NCI-H1048 (cell line): Measurements from ENCODE around the gene PPP1R37.

Source experiments
- DNase-seq: peaks from one replicate; lab custom pipeline; 2025; lab: John Stamatoyannopoulos, UW

PPP1R37 gene

DNA sequence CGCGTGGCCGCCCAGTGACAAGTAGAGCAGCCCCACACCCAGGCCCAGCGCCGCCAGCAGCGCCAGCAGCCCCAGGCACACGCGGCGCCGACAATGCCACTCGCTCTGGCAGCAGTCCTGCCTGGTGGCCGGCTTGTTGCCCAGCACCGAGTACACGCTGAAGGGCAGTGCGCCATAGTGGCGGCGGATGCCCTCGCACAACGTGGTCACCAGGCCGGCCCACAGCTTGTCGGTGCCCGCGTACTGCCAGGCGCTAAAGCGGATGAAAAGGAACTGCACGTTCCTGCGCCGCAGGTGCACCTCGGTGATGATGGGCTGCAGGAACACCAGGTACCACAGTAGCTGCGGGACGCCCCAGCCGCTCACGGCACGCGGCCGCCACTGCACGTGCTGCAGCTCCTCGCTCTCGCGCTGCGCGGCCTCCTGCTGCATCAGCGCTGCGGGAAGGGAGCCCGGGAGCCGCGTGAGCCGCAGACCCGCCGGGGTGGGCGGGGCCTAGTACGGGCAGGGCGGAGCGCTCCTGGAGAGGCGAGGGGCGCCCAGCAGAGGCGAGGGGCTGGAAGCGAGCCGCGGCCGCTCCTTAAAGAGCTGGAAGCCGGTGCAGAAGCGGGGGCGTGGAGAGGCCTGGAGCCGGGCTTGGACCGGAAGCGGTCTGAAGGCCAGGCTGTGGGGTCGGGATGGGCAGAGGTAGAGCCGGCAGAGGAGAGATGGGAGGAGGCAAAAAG is 60.5 kb downstream of the PPP1R37 start:
- no peak for DNase-seq

DNA sequence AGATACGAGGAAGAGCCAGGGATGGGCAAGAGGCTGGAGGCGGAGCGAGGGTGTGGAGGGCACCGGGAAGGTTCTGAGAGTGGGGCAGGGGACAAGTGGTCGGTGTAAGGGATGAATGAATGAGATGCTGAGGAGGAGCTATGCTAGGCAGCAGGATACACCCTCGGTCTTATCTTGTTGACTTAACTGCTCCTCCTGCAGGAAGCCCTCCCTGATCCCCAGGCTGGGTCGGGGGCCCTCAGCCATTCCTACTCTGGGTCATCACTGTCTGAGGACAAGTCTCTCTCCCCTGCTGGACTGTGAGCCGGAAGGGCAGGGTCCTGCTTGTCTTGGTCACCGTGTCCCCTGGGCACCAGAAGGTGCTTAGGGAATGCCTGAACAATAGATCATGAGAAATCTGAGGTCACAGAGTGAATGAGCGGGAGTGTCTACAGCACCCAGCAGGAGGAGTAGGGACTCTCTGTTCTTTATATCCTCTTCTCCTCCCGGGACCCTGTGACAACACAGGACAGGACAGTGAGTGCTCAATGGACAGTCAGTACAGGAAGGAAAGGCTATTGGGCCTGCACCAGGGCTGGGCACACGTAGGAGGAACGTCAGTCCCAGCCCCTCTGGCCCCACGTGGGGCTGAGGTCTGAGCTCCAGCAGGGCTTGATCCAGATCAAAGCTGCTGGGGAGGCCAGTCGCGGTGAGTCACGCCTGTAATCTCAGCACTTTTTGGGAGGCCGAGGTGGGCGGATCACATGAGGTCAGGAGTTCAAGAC is 61.3 kb downstream of the PPP1R37 start:
- no peak for DNase-seq

DNA sequence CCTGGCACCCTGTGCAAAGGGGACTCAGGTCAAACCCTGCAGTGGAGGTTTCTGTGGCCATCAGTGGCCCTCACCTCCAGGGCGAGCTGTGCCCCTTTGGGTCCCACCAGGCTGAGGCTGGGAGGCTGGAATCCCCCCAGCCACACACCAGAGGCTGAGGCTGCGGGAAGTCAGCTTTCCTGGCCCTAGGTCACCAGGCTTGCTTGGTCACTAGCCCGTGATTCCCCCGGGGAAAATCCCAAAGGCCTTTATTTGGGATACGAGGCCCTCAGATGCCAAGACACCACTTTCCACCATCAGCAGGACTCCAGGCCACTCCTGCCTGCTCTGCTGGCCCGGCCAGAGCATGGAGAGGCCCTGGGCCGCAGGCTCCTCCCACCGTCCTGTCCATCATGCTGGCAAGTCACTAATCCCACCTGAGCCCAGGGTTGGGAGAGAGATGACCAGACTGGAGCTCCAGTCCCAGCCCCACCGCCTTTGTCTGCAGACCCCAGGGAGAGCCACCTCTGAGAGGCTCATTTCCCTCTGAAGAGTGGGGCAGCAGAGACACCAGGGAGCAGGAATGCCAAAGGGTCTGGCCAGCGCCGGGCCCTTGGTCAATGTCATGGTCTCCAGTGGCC is 63.1 kb downstream of the PPP1R37 start:
- DNase-seq: no peak

DNA sequence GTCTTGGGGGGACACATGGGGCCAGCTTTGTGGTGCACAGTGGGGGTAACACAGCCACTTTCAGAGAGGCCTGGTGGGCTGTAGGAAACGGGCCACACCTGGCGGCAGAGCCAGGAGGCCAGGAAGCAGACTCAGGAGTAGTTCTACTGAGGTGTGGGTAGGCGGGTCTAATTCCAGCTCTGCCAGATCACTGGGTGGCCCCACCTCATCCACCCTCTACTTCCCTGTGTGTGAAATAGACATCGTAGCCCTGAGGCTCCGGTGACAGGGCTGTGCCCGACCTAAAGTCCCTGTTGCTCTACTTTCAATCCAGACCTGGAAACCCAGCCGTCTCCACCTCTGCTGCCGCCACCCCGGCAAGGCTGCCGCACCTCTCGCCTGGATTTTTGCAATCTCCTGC is 63.8 kb downstream of the PPP1R37 start:
- DNase-seq: no peak

DNA sequence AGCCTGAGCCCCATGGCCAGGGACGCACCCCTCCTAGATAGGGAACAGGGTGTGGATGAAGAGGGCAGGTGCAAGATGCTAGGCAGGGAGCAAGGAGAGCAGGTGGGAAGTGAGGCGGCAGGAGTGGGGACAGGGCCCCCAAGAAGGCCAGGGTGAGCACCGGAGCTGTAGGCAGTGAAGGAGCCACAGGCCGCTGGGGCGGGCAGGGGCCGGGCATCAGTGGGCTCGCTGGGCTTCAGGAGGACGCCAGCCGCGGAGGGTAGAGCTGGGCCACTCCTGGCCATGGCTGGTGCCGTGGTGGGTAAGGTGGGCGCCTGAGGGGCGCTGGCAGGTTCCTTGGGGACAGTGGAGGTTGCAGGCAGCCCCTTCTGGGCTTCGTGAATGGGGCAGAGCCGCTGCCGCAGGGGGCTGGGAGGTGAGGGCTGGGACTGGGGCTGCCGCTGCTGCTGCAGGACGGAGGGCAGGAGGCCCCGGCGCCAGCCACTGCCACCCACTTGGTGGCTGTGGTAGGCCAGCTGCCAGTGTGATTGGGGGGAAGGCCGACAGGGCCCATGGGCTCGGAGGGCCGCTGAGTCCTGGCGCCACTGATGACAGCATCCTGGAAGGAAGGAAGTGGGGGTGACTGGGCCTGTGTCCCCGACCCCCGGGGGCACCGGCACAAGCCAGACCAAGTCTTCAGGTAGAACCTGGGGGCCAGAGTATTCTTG is 65.7 kb downstream of the PPP1R37 start:
- DNase-seq: no peak

DNA sequence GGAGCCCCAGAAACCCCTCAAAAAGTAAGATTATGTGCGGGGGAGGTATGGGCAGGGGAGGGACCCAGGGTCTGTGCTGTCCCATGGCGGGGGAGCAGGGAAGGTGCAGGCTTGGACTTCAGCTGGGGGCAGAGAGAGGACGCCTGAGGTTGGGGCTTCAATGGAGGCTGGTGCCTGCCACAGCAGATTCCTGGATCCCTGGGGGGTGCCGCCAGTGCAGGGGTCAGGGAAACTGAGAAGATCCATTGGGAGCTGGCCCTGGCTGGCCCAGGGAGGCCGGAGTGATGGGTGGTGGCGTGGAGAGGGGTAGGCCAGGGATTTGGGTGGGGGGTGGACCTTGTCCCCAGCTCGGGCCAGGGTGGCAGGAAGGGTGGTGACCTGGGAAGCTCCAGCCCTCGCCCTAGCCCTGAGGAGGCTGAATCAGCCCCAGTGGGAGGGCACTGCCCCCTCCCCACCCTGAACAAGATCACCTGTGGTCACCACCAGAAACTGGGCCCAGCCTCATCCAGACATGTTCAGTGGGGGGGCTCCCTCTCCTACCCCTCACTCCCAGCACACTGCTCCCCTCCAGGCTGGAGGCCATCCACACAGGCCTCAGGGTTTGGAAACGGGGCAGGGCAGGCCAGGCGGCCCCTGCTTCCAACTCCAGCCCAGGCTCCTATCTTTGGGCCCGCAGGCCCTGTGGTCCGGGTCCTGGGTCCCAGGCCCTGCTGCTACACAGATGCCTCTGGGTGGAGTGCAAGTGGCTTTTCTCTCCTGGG is 66.4 kb downstream of the PPP1R37 start:
- no peak for DNase-seq

DNA sequence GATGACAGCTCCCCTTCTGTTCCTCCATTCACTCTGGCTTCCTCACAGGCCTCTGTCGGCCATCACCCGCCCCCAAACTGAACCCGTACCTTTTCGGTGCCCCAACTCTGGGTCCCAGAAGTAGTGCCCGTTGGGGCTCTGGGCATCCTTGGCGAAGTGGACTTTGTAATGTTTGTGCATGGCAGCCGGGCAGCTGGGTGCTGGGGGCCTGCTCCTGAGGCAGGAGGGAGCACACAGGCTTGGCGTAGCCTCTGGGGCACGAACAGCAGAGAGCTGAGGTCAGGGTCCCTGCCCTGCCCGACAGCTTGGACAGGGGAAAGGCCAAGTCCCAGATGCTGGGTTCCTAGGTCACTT is 67.0 kb downstream of the PPP1R37 start:
- DNase-seq: no peak

DNA sequence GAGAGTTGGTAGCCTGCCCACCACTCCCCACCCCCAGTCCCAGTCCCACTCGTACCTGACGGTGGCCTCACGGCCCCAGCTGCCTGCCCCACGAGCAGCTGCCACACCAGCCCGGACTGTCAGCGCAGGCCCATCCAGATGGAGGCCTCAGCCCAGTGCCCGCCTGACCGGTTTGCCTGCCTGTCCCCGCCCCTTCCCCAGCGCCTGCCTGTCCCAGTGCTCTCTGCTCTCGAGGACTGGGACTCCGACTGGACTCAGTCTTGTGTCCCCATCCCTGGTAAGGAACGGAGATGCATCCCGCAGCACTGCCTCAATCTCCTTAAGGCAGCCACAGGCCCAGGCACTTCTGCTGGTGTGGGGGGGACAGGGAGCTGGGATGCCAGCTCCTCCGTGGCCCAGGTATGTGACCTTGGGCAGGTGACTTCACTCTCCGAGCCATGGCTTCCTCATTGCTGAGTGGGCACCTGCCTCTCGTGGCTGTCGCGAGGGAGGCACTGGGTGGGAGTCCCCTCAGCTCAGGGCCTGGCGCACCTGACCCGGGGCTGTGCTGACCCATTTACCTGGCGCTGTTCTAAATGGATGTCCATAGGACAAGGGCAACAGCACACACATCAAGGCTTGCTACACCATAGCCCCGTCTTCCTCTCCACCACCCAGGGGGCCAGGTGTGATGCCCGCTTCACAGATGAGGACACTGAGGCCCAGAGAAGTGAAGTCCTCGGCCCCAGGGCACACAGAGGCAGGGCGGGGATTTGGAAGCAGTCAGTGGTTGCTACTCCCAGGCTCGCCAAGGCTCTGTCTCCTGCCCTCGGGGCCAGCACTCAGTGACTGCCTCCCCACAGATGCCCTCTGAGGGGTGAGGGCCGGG is 68.1 kb downstream of the PPP1R37 start, which contains the start of gene NKPD1:
NKPD1 (minus strand) TSS at position 113 of the 868 bp plus-strand sequence. CDS start 832 bp downstream, outside the sequence.
- no peak for DNase-seq

DNA sequence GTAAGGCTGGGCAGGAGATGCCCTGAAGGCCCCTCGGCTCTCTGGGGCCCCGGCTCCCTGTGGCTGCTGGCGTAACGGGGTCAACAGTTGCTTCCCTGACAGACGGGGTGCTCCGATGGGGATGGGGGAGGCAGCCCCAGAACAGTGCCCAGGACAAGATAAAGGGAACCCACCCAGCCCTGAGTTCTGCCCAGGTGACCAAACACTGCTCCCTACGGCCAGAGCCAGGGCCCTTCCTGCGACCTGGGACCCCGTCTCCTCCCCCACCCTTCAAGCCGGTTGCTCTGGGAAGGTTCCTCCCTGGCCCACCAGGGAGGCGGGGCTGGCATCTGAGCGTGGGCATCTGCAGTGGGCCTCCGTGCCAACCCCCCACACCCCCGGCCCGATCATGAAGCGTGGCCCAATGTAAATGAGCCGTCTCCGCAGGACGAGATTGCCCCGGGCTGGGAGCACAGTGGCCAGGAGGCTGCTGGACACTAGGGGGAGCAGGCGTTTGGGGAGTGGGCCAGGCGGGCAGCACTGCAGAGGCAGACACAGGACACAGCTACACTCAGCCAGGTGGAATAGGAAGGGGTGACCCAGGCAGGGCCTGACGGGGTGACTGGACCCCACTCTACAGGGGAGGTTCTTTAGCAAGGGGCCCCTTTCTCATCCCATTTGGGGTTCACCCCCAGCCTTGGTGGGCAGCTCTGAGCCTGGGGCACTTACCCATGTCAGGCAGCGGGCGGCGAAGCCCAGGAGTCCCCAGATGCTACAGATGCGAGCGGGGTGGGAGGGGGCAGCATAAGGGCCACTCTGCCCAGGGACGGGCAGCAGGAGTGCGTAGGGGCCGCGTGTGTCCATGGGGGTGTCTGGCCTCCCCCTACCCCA is 69.0 kb downstream of the PPP1R37 start:
- no peak for DNase-seq

DNA sequence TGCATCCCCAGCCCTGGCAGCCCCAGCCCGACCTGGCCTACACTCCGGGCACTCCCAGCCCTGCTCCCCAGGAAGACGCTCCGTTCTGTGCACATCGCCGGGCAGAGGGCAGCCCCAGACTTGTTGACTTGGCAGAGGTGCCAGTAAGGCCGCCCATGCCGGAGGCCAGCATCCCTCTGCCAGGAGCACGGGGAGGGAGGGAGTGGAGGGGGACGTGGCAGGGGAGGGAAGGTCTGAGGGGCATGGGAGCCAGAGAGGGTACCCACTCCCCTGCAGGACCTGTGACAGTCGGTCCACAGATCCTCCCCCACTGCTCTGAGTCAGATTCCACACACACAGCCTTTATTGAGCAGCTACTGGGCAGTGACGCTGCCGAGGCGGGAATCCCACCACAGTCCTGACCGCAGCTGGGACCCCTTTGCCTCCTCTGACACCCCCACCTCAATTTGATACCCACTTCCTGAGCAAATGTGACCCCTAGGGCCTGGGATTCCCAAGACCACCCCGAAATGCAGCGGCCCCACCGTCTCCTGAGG is 69.7 kb downstream of the PPP1R37 start:
- DNase-seq: no peak

DNA sequence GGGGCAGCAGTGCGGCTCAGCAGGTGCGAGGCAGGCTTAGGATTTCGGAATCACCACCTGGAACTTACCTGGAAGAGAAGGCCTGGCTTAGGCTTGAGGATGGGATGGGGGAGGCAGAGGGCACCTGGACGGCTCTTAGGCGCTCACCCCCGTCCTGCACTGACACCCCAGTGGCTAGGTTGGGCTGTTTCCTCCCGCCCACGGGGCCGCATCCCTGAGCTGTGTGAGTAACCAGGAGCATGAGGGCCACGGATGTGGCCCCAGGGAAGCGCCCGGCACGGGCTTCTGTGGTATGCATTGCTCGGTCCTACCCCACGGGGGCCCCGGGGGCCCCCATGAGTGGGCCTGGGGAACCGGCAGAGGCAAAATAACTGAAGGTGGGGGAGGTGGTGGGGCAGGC is 70.2 kb downstream of the PPP1R37 start:
- DNase-seq: no peak

DNA sequence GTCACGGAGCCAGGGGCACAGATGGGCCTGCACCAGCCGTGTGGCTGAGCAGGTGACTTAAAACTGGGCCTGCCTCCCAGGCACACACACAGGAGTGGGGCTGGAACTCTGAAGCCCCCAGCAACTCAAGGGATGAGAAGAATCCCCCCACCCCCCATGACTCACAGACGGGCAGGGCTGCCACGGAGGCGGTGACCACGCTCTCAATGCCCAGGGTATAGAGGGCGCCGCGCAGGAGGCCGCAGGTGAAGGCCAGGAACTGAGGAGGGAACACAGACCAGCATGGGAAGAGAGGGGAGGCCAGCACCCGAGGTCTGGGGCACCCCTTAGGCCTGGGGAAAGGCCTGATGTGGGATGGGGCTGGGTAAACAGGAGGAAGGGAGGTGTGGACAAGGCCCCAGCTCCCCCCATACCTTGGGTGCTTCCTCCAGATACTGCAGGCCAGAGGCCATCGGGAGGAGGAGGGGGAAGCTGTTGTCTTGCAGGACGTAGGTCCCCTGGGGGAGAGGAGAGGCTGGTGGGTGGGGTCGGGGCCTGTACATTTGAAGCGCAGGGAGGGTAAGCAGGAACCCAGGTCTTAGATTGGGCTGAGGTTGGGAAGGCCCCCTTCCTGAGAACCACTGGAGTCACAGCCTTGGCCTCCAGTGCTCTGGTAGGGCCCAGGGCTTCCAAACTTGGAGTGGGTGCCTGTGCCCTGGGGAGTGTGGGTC is 70.9 kb downstream of the PPP1R37 start:
- DNase-seq: no peak

DNA sequence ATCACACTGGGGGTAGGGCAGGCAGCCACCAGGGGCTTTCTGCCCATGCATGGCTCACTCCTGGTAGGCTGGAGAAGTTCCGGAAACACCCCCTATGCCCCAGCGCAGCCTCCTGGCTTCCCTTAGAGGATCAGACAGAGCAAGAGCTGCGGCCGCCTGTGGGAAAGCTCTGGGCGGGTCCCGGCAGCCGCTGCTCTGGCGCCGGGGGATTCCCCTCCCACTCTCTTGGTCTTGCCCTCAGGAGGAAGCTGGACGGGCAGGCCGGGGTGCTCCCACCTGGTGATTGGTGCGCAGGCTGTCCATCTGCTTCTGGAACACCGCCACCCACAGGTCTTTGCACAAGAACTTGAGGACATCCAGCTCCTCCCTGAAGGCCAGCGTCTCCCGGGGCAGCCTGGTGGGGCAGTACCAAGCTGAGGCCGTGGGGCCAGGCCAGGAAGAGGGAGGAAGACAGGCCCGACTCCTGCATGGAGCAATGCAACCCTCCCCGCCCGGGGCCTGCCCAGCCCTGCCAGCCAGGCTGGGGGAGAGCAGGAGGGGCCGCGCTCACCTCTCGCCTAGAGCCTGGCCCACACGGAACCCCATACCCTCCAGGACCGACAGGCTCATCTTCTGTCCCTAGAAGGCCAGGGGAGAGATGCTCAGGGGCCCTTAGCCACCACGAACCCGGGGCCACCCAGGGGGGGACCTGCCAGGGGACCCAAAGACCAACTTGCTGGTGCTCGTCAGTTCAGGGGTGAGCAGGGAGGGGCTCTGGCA is 71.8 kb downstream of the PPP1R37 start:
- DNase-seq: no peak

DNA sequence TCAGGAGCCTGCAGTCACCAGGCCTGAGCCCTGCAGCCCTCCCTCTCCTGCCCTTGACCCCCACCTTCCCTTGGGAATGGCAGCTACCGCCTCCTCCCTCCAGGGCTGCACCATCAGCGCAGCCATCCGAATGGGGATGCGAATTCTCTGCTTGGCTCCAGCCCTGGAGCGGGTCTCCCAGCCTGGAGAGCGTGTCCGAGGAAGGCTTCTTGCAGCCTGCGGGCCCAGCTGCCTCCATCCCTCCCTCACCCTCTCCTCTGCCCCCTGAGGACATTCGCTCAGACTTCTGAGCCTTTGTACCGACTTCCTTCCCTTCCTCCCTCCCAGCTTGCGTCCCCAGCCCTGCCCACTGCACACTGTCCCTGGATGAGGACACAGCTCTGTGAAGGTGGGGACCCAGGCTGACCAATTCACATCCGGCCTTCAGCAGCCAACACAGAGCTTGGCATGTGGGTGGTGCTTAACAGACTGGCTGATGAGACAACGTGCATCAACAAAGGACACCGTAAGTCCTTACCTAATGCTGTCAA is 73.8 kb downstream of the PPP1R37 start:
- DNase-seq: no peak

DNA sequence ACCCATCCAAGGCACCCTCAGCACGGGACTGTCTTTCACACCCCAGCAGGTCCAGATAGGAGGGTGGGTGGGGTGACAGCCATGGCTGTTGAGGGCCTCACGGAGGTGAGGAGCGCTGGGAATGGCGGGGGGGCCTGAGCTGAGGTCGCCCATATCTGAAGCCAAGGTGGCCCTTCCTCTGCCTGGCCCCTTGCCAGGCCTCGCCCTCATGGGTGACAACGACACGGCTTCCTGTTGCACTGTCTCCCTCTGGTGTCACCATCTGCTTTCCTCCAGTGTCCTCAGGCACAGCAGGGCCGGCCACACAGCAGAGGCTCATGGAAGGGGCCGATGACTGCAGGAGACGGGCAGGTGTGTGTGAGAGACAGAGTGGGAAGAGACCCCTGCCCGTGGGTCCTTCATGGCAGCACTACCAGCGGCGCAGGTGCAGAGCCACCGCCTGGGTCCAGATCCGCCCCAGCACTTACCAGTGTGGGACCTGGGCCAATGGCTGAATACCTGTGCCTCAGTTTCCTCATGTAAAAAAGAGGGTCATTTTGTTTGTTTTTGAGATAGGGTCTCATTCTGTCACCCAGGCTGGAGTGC is 75.9 kb downstream of the PPP1R37 start:
- no peak for DNase-seq

DNA sequence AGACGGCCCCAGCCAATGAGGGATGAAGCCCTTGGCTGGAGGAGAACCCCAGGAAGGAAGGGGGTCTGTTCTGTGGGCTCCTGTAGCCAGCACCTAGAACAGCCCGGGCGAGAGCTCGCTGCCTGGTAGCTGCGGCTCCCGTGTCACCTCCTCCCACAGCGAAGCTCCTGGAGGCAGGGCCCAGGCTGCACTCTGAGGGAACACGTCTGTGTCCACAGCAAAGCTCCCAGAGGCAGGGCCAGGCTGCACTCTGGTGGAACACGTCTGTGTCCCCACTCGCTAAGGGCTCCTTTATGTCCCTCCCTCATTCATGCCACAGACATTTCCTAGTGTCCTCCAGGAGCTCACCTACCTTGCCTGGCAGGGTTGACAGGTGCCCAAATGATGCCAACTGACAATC is 76.6 kb downstream of the PPP1R37 start:
- no peak for DNase-seq
